GM19193 (cell line): ENCODE measurements around the gene SF3A2.

Source experiments
- POLR2A ChIP-seq: IDR thresholded peaks from 4 replicates; pipeline ENCODE4 v1.6.1; 2011; ENCODE audit not compliant: insufficient read depth, insufficient read length; ENCODE audit errors: extremely low read depth

The SF3A2 gene

GRCh38 chr19:2288818-2289713 is 52.4 kb downstream of the SF3A2 start:
- no peak for TF ChIP-seq POLR2A

GRCh38 chr19:2289714-2290435 is 53.3 kb downstream of the SF3A2 start:
- no peak for TF ChIP-seq POLR2A

GRCh38 chr19:2290441-2291184 is 54.0 kb downstream of the SF3A2 start:
- TF ChIP-seq POLR2A: no peak

GRCh38 chr19:2291185-2291751 is 54.6 kb downstream of the SF3A2 start:
- TF ChIP-seq POLR2A: no peak

GRCh38 chr19:2294687-2295335 is 58.2 kb downstream of the SF3A2 start:
- no peak for TF ChIP-seq POLR2A

- no peak for TF ChIP-seq POLR2A
These were observed 59.5 kb downstream of the SF3A2 start for GRCh38 chr19:2296141-2296540.
